ENCODE results near the gene KPNA2. TPM values are rescaled to one million over a fixed set of nuclear protein-coding genes. Genes with fewer than 3 reads are reported as not detected.
A peak's percentile ranks its signal among the peaks of the same experiment; 100 is the strongest.

The KPNA2 gene
- total and polyA plus RNA-seq, 9 of the 15 experiments (the other 6 are each of a cell fraction or from before 2014, with no cell fraction given): 132 to 984 (median 241) TPM

DNA sequence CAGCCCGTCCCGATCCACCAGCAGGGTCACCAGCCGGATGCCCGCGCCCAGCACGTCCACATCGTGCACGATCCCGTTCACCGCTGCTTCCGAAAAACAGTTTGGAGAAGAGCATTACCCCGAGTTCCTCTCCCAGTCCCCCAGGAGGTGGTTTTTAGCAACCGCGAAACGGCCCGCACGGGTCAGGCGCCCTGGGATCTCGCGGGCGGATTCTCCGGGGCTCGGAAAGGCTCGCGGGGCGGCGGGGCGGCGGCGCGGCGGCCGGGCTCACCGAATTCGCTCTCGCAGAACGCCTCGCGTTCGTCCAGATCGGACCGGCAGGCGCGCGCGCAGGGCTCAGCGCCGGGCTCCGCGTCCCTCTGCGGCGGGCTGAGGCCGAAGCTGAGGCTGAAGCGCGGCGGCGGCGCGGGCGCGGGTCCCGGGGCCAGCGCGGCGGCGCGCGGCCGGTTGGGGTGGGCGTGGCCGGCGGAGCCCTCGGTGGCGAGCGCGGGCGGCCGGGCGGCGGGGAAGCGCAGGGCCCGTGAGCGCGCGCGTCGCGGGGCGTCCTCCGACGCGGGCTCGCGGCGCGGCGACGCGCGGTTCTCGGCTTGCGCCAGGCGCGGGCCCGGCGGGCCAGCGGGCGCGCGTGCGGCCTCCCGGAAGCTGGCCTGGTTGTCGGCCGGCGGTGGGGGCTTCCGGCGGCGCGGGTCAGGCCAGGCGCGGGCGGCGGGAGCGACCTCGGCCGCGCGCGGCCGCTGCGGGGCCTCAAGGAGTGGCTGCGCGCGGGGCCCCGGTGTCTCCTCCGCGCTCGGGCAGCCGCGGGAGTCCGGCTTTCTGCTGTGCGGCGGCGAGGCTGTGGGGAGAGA lies 42.2 kb upstream of the KPNA2 start (continued):
- TF ChIP-seq, protein P1, sequence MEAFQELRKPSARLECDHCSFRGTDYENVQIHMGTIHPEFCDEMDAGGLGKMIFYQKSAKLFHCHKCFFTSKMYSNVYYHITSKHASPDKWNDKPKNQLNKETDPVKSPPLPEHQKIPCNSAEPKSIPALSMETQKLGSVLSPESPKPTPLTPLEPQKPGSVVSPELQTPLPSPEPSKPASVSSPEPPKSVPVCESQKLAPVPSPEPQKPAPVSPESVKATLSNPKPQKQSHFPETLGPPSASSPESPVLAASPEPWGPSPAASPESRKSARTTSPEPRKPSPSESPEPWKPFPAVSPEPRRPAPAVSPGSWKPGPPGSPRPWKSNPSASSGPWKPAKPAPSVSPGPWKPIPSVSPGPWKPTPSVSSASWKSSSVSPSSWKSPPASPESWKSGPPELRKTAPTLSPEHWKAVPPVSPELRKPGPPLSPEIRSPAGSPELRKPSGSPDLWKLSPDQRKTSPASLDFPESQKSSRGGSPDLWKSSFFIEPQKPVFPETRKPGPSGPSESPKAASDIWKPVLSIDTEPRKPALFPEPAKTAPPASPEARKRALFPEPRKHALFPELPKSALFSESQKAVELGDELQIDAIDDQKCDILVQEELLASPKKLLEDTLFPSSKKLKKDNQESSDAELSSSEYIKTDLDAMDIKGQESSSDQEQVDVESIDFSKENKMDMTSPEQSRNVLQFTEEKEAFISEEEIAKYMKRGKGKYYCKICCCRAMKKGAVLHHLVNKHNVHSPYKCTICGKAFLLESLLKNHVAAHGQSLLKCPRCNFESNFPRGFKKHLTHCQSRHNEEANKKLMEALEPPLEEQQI (IDR thresholded peaks at IDR 0.05): no peak
- TF ChIP-seq ZNF79 (CRISPR knock-in tag; IDR thresholded peaks at IDR 0.05; ENCODE audit: low read depth) (no peak), DIDO1 (tag; IDR thresholded peaks at IDR 0.05; ENCODE audit: low read depth) (no peak), RBM17 (IDR thresholded peaks at IDR 0.05; ENCODE audit: borderline replicate concordance, low read depth, low read length) (no peak), ZNF699 (CRISPR knock-in tag; IDR thresholded peaks at IDR 0.05; ENCODE audit: insufficient replicate concordance) (no peak), ZNF212 (CRISPR knock-in tag; IDR thresholded peaks at IDR 0.05) (no peak), NCOA2 (IDR thresholded peaks at IDR 0.05; ENCODE audit: partially characterized antibody in 2 of 2) (no peak), BRD9 (IDR thresholded peaks at IDR 0.05; ENCODE audit: low read depth, partially characterized antibody) (no peak), YBX1 (IDR thresholded peaks at IDR 0.05) (no peak), NR3C1 (CRISPR knock-in tag; IDR thresholded peaks at IDR 0.05) (peak; percentile 48; the same call in 1 of the 2 replicates), ZKSCAN8 (CRISPR knock-in tag; IDR thresholded peaks at IDR 0.05) (0 out of 2 replicates have a peak, but pooled peaks have one; percentile 68), BCL6 (CRISPR knock-in tag; IDR thresholded peaks at IDR 0.05) (no peak), MAZ (CRISPR knock-in tag; conservative IDR thresholded peaks at IDR 0.05 in 1 of 2, IDR thresholded peaks at IDR 0.05 in 1 of 2) (0 out of 4 replicates have a peak, but pooled peaks of 1 of the 2 experiments have one; percentile 74), PHB (CRISPR knock-in tag; IDR thresholded peaks at IDR 0.05) (no peak), ELF1 (tag; IDR thresholded peaks at IDR 0.05) (peak; percentile 69; the same call in 1 of the 2 replicates), ZNF444 (CRISPR knock-in tag; IDR thresholded peaks at IDR 0.05) (no peak), ZNF239 (CRISPR knock-in tag; IDR thresholded peaks at IDR 0.05) (no peak), MEIS2 (IDR thresholded peaks at IDR 0.05; ENCODE audit: partially characterized antibody) (no peak), ARNT (IDR thresholded peaks at IDR 0.05) (no peak), NR1H2 (CRISPR knock-in tag; IDR thresholded peaks at IDR 0.05) (0 out of 2 replicates have a peak, but pooled peaks have one; percentile 13), EZH2 (IDR thresholded peaks at IDR 0.05; ENCODE audit: borderline replicate concordance, low read depth, low read length) (no peak), SRSF7 (optimal IDR thresholded peaks at IDR 0.05; ENCODE audit: low read depth, low read length) (no peak)
- TF ChIP-seq, protein P2, sequence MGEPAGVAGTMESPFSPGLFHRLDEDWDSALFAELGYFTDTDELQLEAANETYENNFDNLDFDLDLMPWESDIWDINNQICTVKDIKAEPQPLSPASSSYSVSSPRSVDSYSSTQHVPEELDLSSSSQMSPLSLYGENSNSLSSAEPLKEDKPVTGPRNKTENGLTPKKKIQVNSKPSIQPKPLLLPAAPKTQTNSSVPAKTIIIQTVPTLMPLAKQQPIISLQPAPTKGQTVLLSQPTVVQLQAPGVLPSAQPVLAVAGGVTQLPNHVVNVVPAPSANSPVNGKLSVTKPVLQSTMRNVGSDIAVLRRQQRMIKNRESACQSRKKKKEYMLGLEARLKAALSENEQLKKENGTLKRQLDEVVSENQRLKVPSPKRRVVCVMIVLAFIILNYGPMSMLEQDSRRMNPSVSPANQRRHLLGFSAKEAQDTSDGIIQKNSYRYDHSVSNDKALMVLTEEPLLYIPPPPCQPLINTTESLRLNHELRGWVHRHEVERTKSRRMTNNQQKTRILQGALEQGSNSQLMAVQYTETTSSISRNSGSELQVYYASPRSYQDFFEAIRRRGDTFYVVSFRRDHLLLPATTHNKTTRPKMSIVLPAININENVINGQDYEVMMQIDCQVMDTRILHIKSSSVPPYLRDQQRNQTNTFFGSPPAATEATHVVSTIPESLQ (CRISPR knock-in tag; IDR thresholded peaks at IDR 0.05): no peak

All from K562 (cell line).